Natural killer cell (primary cell): ENCODE results near the gene EHD4. TPM values are rescaled to one million over a fixed set of nuclear protein-coding genes. Genes with fewer than 3 reads are reported as not detected.

ENCODE experiments used
- ATAC-seq, 3 donors: fragments of 150-1000 bp in 2 of 3; fragments of 200-7000 bp in 1 of 3; cut with Tn5 transposase; 1 replicate in 1 of 3; 2 replicates in 2 of 3; pipeline ENCODE4 v1.10.0; 2021; ENCODE audit warnings: mild to moderate bottlenecking in 2 of 3, moderate library complexity in 2 of 3
- DNase-seq, 2 donors: peaks; one replicate each; pipeline versions ENCODE4 v3.0.0 to v3.0.0-alpha.2; 2013 to 2021; ENCODE audit warnings: mixed read lengths in 1 of 2
- H3K27ac ChIP-seq: one replicate; pipeline ENCODE4 v1.5.1; 2013; ENCODE audit warnings: mild to moderate bottlenecking, low read length
- H3K27me3 ChIP-seq: one replicate; pipeline ENCODE4 v1.6.1; 2013; ENCODE audit warnings: low read length; ENCODE audit not compliant: control insufficient read depth, insufficient read depth
- H3K36me3 ChIP-seq: one replicate; pipeline ENCODE4 v1.6.1; 2013; ENCODE audit warnings: low read length; ENCODE audit not compliant: control insufficient read depth, insufficient read depth
- H3K4me1 ChIP-seq: one replicate; pipeline ENCODE4 v1.6.1; 2013; ENCODE audit warnings: low read length; ENCODE audit not compliant: control insufficient read depth, insufficient read depth
- H3K4me3 ChIP-seq: one replicate; pipeline ENCODE4 v1.5.1; 2013; ENCODE audit warnings: low read length
- H3K9me3 ChIP-seq: one replicate; pipeline ENCODE4 v1.6.1; 2013; ENCODE audit warnings: low read length; ENCODE audit not compliant: control insufficient read depth, insufficient read depth
- H3K27ac Mint-ChIP-seq, 2 donors: one replicate each; pipeline ENCODE4 v1.8.0; 2022; ENCODE audit warnings: mild to moderate bottlenecking in 2 of 2, mixed read lengths in 2 of 2, moderate library complexity in 1 of 2
- H3K27me3 Mint-ChIP-seq, 2 donors: one replicate each; pipeline ENCODE4 v1.8.0; 2022; ENCODE audit warnings: low read depth in 2 of 2, mixed read lengths in 2 of 2
- H3K36me3 Mint-ChIP-seq: one replicate; pipeline ENCODE4 v1.8.0; 2022; ENCODE audit warnings: mixed read lengths
- H3K4me1 Mint-ChIP-seq, 2 donors: one replicate each; pipeline ENCODE4 v1.8.0; 2022; ENCODE audit warnings: mixed read lengths in 2 of 2
- H3K4me3 Mint-ChIP-seq: one replicate; pipeline ENCODE4 v1.8.0; 2022; ENCODE audit warnings: mild to moderate bottlenecking, moderate library complexity, mixed read lengths
- H3K9me3 Mint-ChIP-seq, 2 donors: one replicate each; pipeline ENCODE4 v1.8.0; 2022; ENCODE audit warnings: mixed read lengths in 2 of 2
- CTCF ChIP-seq: fragments of 200-600 bp; IDR thresholded peaks from one replicate; pipeline ENCODE4 v1.8.0; 2022; ENCODE audit warnings: antibody characterized with exemption
- WGBS: methylation state at CpG from one replicate; pipeline ENCODE4 v1.1.7; 2013; ENCODE audit warnings: missing lambda C conversion rate; ENCODE audit not compliant: insufficient coverage; 5-methylcytosine and 5-hydroxymethylcytosine counted together
- intact Hi-C: fragments of 100-400 bp; cut with micrococcal nuclease; formaldehyde crosslinking; loops from one replicate; pipeline ENCODE4 v1.14.2; 2022
- total RNA-seq, 4 donors: library from RNA; stranded (reverse); fragments of 120-200 nt in 1 of 4; gene quantifications; one replicate each; pipeline versions ENCODE4 v1.2.3 to v1.2.4, GENCODE V29; 2013 to 2022

EHD4 gene
- total RNA-seq, 3 donors from 2014 or later (not counting 1 experiment from before 2014, with no cell fraction given): 28.4 to 34.6 (median 31.7) TPM

- H3K9me3 Mint-ChIP-seq: no peaks in the 10 kb centered on the region
- no peaks in the 10 kb centered on the region for H3K36me3 Mint-ChIP-seq
- Histone ChIP-seq H3K27ac (peak overlapping the region; percentile 85), H3K9me3 (no peaks in the 10 kb centered on the region), H3K27me3 (peaks cover 4% of the 10 kb centered on the region), H3K4me1 (peaks cover 28% of the 10 kb centered on the region), H3K4me3 (peak overlapping the region; percentile 78), H3K36me3 (no peaks in the 10 kb centered on the region)
- TF ChIP-seq CTCF: no peak
- H3K27ac Mint-ChIP-seq: peak overlapping the region; percentile 88 to 97
- DNase-seq (no peak), ATAC-seq (peak; percentile 25 to 45 (median 39))
- peaks cover 31 to 39% of the 10 kb centered on the region in 2 donors for H3K4me1 Mint-ChIP-seq
- intact Hi-C loops: loop anchor here (1.0 kb wide), 2 partner anchors 35 to 198 kb away; partner anchors contain the start of gene MAPKBP1
- WGBS: under 1% methylated on average over 46 of the region's 46 CpGs
- peak overlapping the region; percentile 92 for H3K4me3 Mint-ChIP-seq
- peaks cover 11 to 21% of the 10 kb centered on the region in 2 donors for H3K27me3 Mint-ChIP-seq
Measured at GRCh38 chr15:41971895-41972252, 483 bp downstream of the EHD4 start.

- peak overlapping the region; percentile 78 for H3K4me3 ChIP-seq
- ATAC-seq (peak; percentile 64 to 78 (median 65)), DNase-seq (peak; percentile 69 to 86)
- intact Hi-C loops: no loop called here
- no peaks in the 10 kb centered on the region for H3K9me3 ChIP-seq
- no peak for TF ChIP-seq CTCF
- peak overlapping the region; percentile 88 for H3K4me3 Mint-ChIP-seq
- H3K27me3 Mint-ChIP-seq: peaks cover 11 to 21% of the 10 kb centered on the region in 2 donors
- H3K4me1 Mint-ChIP-seq: peaks cover 33 to 44% of the 10 kb centered on the region in 2 donors
- H3K27me3 ChIP-seq: peaks cover 4% of the 10 kb centered on the region
- H3K4me1 ChIP-seq: peaks cover 34% of the 10 kb centered on the region
- WGBS: 12% methylated on average over 15 of the region's 16 CpGs
- H3K36me3 Mint-ChIP-seq: no peaks in the 10 kb centered on the region
- H3K9me3 Mint-ChIP-seq: no peaks in the 10 kb centered on the region
- H3K36me3 ChIP-seq: no peaks in the 10 kb centered on the region
- H3K27ac Mint-ChIP-seq: peak overlapping the region; percentile 88 to 97
- H3K27ac ChIP-seq: peak overlapping the region; percentile 85
Measured at GRCh38 chr15:41971089-41971894, 1.1 kb downstream of the EHD4 start.

DNA sequence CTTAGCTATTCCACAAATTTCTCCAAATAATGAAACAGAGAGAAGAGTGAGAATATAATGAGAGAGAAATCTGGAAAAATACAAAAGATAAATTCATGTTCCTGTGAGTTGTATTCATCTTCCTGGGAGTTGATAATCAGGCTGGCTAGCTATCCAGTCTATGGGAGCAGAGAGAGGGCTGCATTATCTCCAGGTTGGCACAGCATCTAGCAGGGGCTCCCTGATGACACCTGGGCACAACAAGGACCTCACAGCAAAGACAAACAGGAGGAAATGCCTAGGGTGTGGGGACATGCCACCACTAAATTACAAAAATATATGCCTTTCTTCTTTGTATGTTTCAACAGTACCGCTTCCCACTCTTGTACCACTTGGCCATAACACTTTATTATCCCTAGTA is 1.9 kb downstream of the EHD4 start:
- no peak overlapping the region for H3K4me3 ChIP-seq

More for the DNA sequence above, 1.9 kb downstream of the EHD4 start:
- Histone ChIP-seq H3K27ac (peak overlapping the region; percentile 57), H3K36me3 (no peaks in the 10 kb centered on the region), H3K9me3 (no peaks in the 10 kb centered on the region), H3K4me1 (peaks cover 38% of the 10 kb centered on the region), H3K27me3 (peaks cover 4% of the 10 kb centered on the region)
- Mint-ChIP-seq H3K36me3 (no peaks in the 10 kb centered on the region), H3K4me3 (peak overlapping the region; percentile 88), H3K27me3 (peaks cover 7 to 17% of the 10 kb centered on the region in 2 donors), H3K27ac (peak overlapping the region; percentile 88 to 97), H3K4me1 (peaks cover 38 to 50% of the 10 kb centered on the region in 2 donors), H3K9me3 (no peaks in the 10 kb centered on the region)
- intact Hi-C loops: no loop called here
- DNase-seq (peak in 1 of 2 donors; percentile 22), ATAC-seq (no peak)
- WGBS: 92% methylated on average over 1 of the region's 1 CpG
- no peak for TF ChIP-seq CTCF
